ENCODE results near the gene GYPB.
"Not testable (repeated sequence)": the region's sequence is repeated elsewhere in the genome, so short reads cannot be mapped to it uniquely, and the experiment has no call there.

- TF ChIP-seq CTCF, POLR2A (IDR thresholded peaks at IDR 0.05): not testable (repeated sequence)
Measured at GRCh38 chr4:144019277-144019676, at the start of gene GYPB.
